Measurements from ENCODE around the gene COX14.
A peak's percentile ranks its signal among the peaks of the same experiment; 100 is the strongest.

GRCh38 chr12:50132505-50133135 is 20.6 kb downstream of the COX14 start:
- peak; percentile 84 for TF ChIP-seq CTCF (conservative IDR thresholded peaks at IDR 0.05; ENCODE audit: low read depth, low read length)
- no peak for TF ChIP-seq EZH2phosphoT487 (IDR thresholded peaks at IDR 0.05; ENCODE audit: borderline replicate concordance, low read length)
- no peak for TF ChIP-seq EZH2 (IDR thresholded peaks at IDR 0.05; ENCODE audit: low read length, unreplicated experiment)
